NCI-H748 treated with DMSO at 0.1 percent for 48 hours (cell line): ENCODE data around the gene LCE1C.

Experiments used
- DNase-seq: peaks from one replicate; lab custom pipeline; 2025; lab: John Stamatoyannopoulos, UW

Gene LCE1C, protein sequence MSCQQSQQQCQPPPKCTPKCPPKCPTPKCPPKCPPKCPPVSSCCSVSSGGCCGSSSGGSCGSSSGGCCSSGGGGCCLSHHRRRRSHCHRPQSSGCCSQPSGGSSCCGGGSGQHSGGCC

GRCh38 chr1:152806576-152806975 lies at the start of gene LCE1C:
Gene LCE1C (minus strand): TSS chr1:152806651. CDS start chr1:152805478, 1,173 bp downstream.
- no peak for DNase-seq

DNA sequence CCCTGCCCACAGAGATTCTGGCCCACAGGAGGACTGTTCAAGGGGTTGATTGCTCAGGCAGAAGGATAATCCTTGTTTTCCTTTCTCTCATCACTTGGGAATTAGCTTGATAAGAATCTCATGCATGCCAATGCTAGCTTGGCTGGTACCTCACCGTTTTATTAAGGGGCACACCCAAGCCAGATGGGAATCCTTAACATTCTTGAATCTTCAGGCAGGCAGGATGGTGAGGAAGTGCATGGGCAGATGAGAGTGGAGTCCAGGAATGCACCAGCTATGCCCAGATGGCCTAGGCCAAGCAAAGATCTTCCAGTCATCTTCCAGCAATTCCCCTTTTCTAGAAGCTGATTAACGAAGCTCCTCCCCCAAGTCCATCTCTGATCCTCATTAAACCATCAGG lies 49.2 kb upstream of the LCE1C start:
- DNase-seq, result no peak

DNA sequence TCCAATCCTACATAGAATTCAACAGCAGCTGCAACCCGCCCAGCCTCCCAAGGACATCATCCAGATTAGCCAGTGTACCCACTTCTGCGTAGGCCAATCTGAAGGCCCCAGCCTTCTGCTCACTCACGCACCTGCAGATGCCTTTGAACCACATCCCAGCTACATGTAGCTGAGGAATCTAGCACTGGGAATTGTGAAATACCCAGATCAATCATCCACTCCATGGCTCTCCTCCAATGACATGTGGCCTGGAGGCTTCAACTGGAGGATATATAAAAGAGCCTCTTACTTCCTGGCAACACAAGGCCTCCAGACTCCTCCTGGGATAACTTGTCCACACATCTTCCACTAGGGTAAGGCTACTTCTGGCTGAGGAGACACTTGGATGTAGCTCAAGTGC lies 36.1 kb upstream of the LCE1C start, which contains the start of gene LCE6A:
Gene LCE6A, plus strand, starts transcription at position 301 of the 400 bp plus-strand sequence. CDS start 665 bp downstream, outside the sequence.
- no peak for DNase-seq

DNA sequence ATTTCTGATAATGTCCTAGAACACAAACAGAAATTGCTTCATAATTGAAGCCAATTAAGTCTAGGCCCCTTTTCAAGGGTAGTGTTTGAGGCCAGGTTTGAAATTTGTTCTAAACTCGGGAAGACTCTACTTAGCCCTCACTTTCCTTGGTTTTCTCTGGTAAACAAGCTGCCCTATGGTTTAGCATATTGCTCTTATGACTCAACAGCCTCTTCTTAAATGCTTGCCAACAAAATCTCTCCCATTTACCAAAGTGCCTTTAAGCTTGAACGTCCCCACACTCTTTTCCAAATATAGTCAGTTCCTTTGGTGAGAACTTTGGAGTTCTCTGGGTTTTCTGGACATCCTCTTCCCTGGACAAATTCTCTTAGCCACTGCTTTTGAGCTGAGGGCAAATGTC lies 30.4 kb upstream of the LCE1C start:
- no peak for DNase-seq

- DNase-seq, result no peak
Observed at GRCh38 chr1:152827173-152827572, 20.7 kb upstream of the LCE1C start, which contains the start of gene LCE1A. Gene LCE1A (plus strand): TSS chr1:152827473. CDS start chr1:152827473, 0 bp downstream.

GRCh38 chr1:152824964-152825363 lies 18.5 kb upstream of the LCE1C start:
- DNase-seq, result no peak

GRCh38 chr1:152823294-152823693 lies 16.8 kb upstream of the LCE1C start:
- DNase-seq, result no peak

- no peak for DNase-seq
Observed at GRCh38 chr1:152817309-152817708, 10.9 kb upstream of the LCE1C start.

DNA sequence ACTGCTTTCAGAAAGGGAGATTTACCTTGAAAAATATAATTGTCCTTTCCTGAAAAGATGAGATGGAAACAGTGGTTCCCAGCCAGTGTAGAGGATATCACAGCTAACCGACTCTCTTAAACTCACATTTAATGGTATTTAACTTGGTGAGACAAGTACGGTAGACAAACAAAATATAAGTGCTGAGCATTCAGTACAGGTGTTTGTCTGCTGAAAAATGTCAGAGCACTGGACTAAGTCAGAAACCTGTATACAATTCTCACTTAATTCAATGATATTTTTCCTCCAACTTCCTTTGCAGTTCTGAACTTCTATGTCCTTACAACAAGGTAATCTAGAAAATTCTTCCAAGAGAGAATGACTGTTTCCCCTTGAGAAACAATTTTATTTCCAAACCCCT lies 5.2 kb upstream of the LCE1C start, which contains the start of gene LCE1B:
Gene LCE1B, plus strand, starts transcription at position 301 of the 400 bp plus-strand sequence. CDS start 476 bp downstream, outside the sequence.
- no peak for DNase-seq

DNA sequence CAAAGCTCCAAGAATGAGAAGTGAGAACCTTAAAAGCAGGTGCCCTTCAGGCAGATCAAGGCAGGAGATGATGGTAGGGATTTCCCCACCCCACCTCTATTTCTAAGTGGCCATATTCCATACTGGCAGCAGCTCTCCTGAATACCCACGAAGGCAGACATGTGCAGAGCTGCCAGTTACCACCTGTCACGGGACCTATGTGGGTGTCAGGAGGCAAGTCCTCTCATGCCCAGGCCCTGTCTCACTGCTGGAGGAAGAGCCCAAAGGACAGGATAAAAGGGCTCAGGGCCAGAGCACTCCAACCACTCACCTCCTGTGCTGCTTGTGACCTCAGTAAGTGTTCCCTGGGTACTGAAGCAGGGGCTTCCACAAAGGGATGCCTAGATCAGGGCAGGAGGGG lies 4.6 kb upstream of the LCE1C start:
- DNase-seq, result no peak

- DNase-seq, result no peak
Observed at GRCh38 chr1:152801333-152801732, 5.1 kb downstream of the LCE1C start.

GRCh38 chr1:152796421-152796820 lies 10.0 kb downstream of the LCE1C start, which contains the start of gene LCE1D:
Gene LCE1D (plus strand): TSS chr1:152796721. CDS start chr1:152797795, 1,074 bp downstream.
- no peak for DNase-seq

DNA sequence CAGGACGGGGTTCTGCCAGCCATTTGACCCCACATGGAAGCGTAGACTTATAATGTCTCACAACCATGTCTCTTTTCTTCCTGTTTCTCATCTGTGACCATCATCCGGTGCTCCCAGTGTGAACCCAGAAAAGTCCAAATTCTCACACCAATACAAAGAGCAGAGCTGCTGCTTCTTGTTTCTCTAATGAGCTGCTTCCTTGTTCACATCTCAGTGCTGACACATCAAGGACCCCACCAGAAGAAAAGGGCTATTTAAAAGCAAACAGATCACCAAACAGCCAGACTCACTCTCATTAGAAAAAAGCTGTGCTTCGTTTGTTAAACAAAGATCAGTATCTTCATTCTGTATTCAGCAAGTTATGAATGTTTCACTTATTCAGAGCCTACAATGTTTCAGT lies 10.8 kb downstream of the LCE1C start:
- no peak for DNase-seq

- no peak for DNase-seq
Observed at GRCh38 chr1:152786077-152786476, 20.4 kb downstream of the LCE1C start, which contains the start of gene LCE1E. Gene LCE1E (plus strand): TSS chr1:152786257. CDS start chr1:152787300, 1,043 bp downstream.

DNA sequence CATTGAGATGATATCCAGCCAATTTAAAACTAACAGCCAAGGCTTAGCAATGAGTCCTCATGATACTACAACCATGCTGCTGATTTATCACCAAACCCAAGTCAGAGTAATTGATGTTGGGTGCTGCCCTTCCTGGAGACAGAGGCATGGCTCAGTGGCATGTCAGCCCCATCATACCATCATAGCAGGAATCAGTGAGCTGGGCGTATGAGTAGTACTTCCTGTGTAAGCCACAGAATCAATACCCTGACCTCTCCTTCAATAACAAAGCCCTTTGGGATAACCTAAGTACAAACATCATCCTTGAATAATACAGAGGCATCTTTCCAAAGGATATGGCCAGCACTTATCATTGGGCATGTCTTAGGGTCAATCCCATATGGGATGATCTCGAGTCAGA lies 23.4 kb downstream of the LCE1C start:
- DNase-seq, result no peak

GRCh38 chr1:152777510-152778137 lies 28.8 kb downstream of the LCE1C start:
- no peak for DNase-seq

DNA sequence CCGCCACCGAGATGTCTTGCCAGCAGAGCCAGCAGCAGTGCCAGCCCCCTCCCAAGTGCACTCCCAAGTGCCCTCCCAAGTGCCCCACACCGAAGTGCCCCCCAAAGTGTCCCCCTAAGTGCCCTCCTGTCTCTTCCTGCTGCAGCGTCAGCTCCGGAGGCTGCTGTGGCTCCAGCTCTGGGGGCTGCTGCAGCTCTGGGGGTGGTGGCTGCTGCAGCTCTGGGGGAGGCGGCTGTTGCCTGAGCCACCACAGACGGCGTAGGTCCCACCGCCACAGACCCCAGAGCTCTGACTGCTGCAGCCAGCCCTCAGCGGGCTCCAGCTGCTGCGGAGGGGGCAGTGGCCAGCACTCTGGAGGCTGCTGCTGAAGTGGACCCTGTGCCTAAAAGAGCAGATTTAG lies 30.1 kb downstream of the LCE1C start:
- no peak for DNase-seq

DNA sequence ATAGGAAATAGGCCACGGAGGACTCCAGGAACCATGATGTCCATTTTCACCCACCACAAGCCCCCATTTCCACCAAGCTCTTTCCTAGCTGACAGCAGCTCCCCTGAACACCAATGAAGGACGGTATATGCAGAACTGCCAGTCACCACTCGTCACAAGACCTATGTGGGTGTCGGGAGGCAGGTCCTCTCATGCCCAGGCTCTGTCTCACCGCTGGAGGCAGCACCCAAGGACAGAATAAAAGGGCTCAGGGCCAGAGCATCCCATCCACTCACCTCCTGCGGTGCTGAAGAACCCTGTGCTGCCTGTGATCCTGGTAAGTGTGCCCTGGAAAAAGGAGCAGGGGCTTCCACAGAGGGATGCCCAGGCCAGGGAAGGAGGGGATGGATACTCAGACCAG lies 31.6 kb downstream of the LCE1C start, which contains the start of gene LCE1F:
Gene LCE1F, plus strand, starts transcription at position 266 of the 400 bp plus-strand sequence. CDS start 1,232 bp downstream, outside the sequence.
- DNase-seq, result no peak

GRCh38 chr1:152770411-152770810 lies 36.0 kb downstream of the LCE1C start:
- no peak for DNase-seq

DNA sequence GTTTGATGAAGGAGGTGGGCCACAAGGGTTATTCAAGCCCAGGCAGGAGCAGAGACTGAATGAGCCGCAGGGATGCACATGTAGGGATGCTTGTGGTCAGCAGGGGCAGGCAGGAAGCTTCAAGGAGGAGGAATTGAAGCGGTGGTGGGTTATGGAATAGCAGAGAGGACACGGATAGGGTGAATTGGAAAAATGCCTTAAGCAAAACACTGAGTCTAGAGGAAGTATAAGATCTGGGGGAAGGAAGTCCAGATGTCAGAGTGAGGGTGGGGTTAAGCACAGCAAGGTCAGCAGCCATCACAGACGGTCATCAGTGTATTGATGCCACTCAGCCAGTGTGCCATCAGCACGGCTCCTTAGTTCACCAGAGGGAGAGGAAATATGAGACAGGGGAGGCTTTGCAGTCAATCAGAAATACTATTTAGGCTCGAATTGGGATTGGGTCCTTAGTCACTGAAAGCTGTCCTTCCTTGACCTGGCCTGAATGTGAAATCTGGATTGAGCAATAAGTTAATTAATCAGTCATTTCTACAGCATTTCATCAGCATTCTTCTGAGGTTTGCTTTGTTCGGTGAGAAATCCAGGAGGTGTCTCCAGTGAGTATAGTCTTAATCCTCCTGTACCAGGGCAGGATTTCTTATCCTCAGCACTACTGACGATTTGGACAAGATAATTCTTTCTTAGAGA lies 37.5 kb downstream of the LCE1C start:
- DNase-seq, result no peak

DNA sequence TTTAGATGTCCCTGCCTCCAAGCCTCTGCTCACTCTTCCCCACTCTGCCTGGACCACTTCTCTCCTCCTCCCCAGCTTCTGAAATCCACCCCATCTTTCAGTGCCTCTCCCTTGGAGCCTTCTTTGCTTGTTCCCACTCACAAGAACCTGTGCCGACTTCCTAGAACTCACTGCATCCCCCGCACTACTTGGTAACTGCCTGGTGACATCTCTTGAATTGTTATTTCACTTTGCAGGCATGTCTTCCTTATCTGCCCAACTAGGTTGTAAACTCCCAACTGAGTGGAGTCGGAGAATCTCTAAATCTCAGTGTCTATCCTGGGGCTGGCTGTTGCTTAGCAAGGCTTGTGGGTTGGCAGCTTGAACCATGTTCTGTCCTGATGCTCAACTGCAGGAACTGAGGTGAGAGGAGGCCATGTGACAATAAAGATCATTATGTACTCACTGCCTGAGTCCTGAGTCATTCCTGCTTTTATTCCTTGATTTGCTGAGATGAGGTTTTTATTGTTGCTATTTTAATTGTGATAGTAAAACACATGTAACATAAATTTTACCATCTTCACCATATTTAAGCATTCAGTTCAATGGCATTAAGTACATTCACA lies 44.7 kb downstream of the LCE1C start:
- DNase-seq, result no peak

- DNase-seq, result no peak
Observed at GRCh38 chr1:152760551-152761190, 45.8 kb downstream of the LCE1C start.
